B cell (primary cell): ENCODE results near the gene ZNF19. TPM values are rescaled to one million over a fixed set of nuclear protein-coding genes. Genes with fewer than 3 reads are reported as not detected.

ENCODE experiments used
- ATAC-seq: fragments of 200-7000 bp; cut with Tn5 transposase; one replicate; pipeline ENCODE4 v1.10.0; 2021; ENCODE audit warnings: low read depth, mild to moderate bottlenecking, moderate number of reproducible peaks, moderate library complexity
- CTCF ChIA-PET: fragments of 350-600 bp; sonication (Branson Sonifier 250); formaldehyde crosslinking; loops from one replicate; lab custom pipeline; 2021; ENCODE audit warnings: antibody characterized with exemption, inconsistent platforms; lab: Charles Lee
- POLR2A ChIA-PET: fragments of 350-600 bp; sonication (Branson Sonifier 250); formaldehyde crosslinking; loops from one replicate; lab custom pipeline; 2021; ENCODE audit warnings: antibody characterized with exemption; lab: Charles Lee
- DNase-seq: peaks from one replicate; pipeline ENCODE4 v3.0.0; 2013
- H2AFZ ChIP-seq: 2 replicates; pipeline ENCODE4 v1.6.1; 2012; ENCODE audit warnings: mild to moderate bottlenecking, low read depth, low read length; ENCODE audit not compliant: insufficient read depth, poor library complexity, severe bottlenecking
- H3K27ac ChIP-seq, 2 donors: 1 replicate in 1 of 2; 2 replicates in 1 of 2; pipeline ENCODE4 v1.5.1; 2012 to 2013; ENCODE audit warnings: low read length in 2 of 2, mild to moderate bottlenecking in 2 of 2, moderate library complexity in 1 of 2
- H3K27me3 ChIP-seq, 4 experiments: fragments of 200-600 bp in 1 of 4; sonication (generic) in 1 of 4; replicated peaks in 1 of 4; 1 replicate in 2 of 4; 2 replicates in 2 of 4; pipeline versions ENCODE4 v1.6.1 to v1.7.0; 2013 to 2016; ENCODE audit warnings: low read length in 3 of 4, mild to moderate bottlenecking in 2 of 4, mixed read lengths in 1 of 4, moderate library complexity in 1 of 4; ENCODE audit not compliant: insufficient read depth in 4 of 4, control insufficient read depth in 3 of 4; ENCODE audit errors: control extremely low read depth in 1 of 4
- H3K36me3 ChIP-seq, 2 experiments: replicated peaks in 1 of 2; 1 replicate in 1 of 2; 2 replicates in 1 of 2; pipeline versions ENCODE4 v1.6.1 to v1.7.1; 2013; ENCODE audit warnings: low read length in 1 of 2; ENCODE audit not compliant: insufficient read depth in 2 of 2, control insufficient read depth in 1 of 2; ENCODE audit errors: control extremely low read depth in 1 of 2, extremely low read depth in 1 of 2
- H3K4me1 ChIP-seq, 2 donors: fragments of 200-600 bp in 1 of 2; sonication (generic) in 1 of 2; 1 replicate in 1 of 2; 2 replicates in 1 of 2; pipeline versions ENCODE4 v1.5.1 to v1.6.1; 2013 to 2017; ENCODE audit warnings: low read length in 2 of 2; ENCODE audit not compliant: control insufficient read depth in 2 of 2, insufficient read depth in 2 of 2
- H3K4me2 ChIP-seq: replicated peaks from 2 replicates; pipeline ENCODE3; 2012; ENCODE audit warnings: mild to moderate bottlenecking, low read depth, low read length; ENCODE audit not compliant: poor library complexity, severe bottlenecking
- H3K4me3 ChIP-seq, 5 experiments: fragments of 200-600 bp in 1 of 5; sonication (generic) in 1 of 5; 1 replicate in 3 of 5; 2 replicates in 2 of 5; pipeline versions ENCODE4 v1.5.1 to v1.7.0; 2011 to 2016; ENCODE audit warnings: low read length in 4 of 5, mild to moderate bottlenecking in 4 of 5, low read depth in 2 of 5, control low read depth in 1 of 5, moderate library complexity in 1 of 5; ENCODE audit not compliant: insufficient read depth in 1 of 5; ENCODE audit errors: control extremely low read depth in 1 of 5, extremely low read depth in 1 of 5
- H3K79me2 ChIP-seq: fragments of 200-600 bp; sonication (generic); one replicate; pipeline ENCODE4 v1.6.0; 2016; ENCODE audit warnings: low read length; ENCODE audit not compliant: control insufficient read depth, insufficient read depth
- H3K9ac ChIP-seq: fragments of 200-600 bp; sonication (generic); 2 replicates; pipeline ENCODE4 v1.6.1; 2017; ENCODE audit warnings: mild to moderate bottlenecking, low read length, moderate library complexity
- H3K9me3 ChIP-seq, 3 donors: one replicate each; pipeline versions ENCODE4 v1.6.1 to v1.7.1; 2013; ENCODE audit warnings: low read length in 2 of 3; ENCODE audit not compliant: control insufficient read depth in 2 of 3, insufficient read depth in 1 of 3; ENCODE audit errors: control extremely low read depth in 1 of 3
- H4K20me1 ChIP-seq: 2 replicates; pipeline ENCODE4 v1.6.0; 2012; ENCODE audit warnings: mild to moderate bottlenecking, low read length; ENCODE audit not compliant: insufficient read depth, control insufficient read depth, poor library complexity, severe bottlenecking
- H3K27ac Mint-ChIP-seq: one replicate; pipeline ENCODE4 v1.8.0; 2021; ENCODE audit warnings: mixed read lengths
- H3K27me3 Mint-ChIP-seq: one replicate; pipeline ENCODE4 v1.8.0; 2021; ENCODE audit warnings: mixed read lengths
- H3K4me1 Mint-ChIP-seq: one replicate; pipeline ENCODE4 v1.8.0; 2021; ENCODE audit warnings: mixed read lengths
- H3K4me3 Mint-ChIP-seq: one replicate; pipeline ENCODE4 v1.8.0; 2021; ENCODE audit warnings: mixed read lengths
- H3K9me3 Mint-ChIP-seq: one replicate; pipeline ENCODE4 v1.8.0; 2022; ENCODE audit warnings: mixed read lengths; ENCODE audit not compliant: insufficient read depth
- CTCF ChIP-seq: fragments of 200-600 bp; IDR thresholded peaks from one replicate; pipeline ENCODE4 v1.8.0; 2022; ENCODE audit warnings: antibody characterized with exemption, mild to moderate bottlenecking
- EZH2 ChIP-seq: IDR thresholded peaks from 2 replicates; pipeline ENCODE4 v1.6.1; 2012; ENCODE audit warnings: borderline replicate concordance, low read depth, mild to moderate bottlenecking, moderate library complexity, low read length; ENCODE audit not compliant: insufficient read depth, poor library complexity, severe bottlenecking
- WGBS: methylation state at CpG from one replicate; pipeline ENCODE4 v1.1.5; 2013; ENCODE audit warnings: missing lambda C conversion rate; ENCODE audit not compliant: insufficient coverage; 5-methylcytosine and 5-hydroxymethylcytosine counted together
- intact Hi-C: fragments of 100-400 bp; cut with micrococcal nuclease; formaldehyde crosslinking; loops from one replicate; pipeline ENCODE4 v1.10.0; 2022
- polyA plus RNA-seq: library from polyadenylated mRNA; depleted of rRNA; stranded (reverse); fragments of >200 nt; gene quantifications from 2 replicates; pipeline ENCODE4 v1.2.3, GENCODE V29; 2012
- total RNA-seq, 2 donors: library from RNA; stranded (reverse); fragments of 120-200 nt in 1 of 2; gene quantifications; 1 replicate in 1 of 2; 2 replicates in 1 of 2; pipeline versions ENCODE4 v1.2.3 to v1.2.4, GENCODE V29; 2013 to 2022

The ZNF19 gene
- total and polyA plus RNA-seq, 2 donors (not counting 1 experiment from before 2014, with no cell fraction given) = 2.4 to 12.6 TPM

- no peaks in the 10 kb centered on the region for H3K9me3 ChIP-seq
- Mint-ChIP-seq H3K4me3 (no peak overlapping the region), H3K27me3 (peaks cover 16% of the 10 kb centered on the region), H3K9me3 (no peaks in the 10 kb centered on the region), H3K27ac (no peak overlapping the region), H3K4me1 (no peaks in the 10 kb centered on the region)
- H3K4me1 ChIP-seq = no peaks in the 10 kb centered on the region
- WGBS = 100% methylated on average over 1 of the region's 3 CpGs
- ATAC-seq (no peak), DNase-seq (no peak)
- H3K36me3 ChIP-seq = no peaks in the 10 kb centered on the region
- intact Hi-C loops = no loop called here
- no peaks in the 10 kb centered on the region for H3K27me3 ChIP-seq
- H3K79me2 ChIP-seq = no peaks in the 10 kb centered on the region
- CTCF ChIA-PET = interaction anchor here (1.2 to 6.1 kb wide), 3 partner anchors 9 to 120 kb away, joined by 4 to 27 read pairs (median 5); no protein-coding TSS in a partner anchor
- no peaks in the 10 kb centered on the region for H4K20me1 ChIP-seq
- TF ChIP-seq EZH2 (no peak), CTCF (no peak)
- no peak overlapping the region for H3K4me3 ChIP-seq
- H3K27ac ChIP-seq = no peak overlapping the region
- H3K9ac ChIP-seq = no peak overlapping the region
- H2AFZ ChIP-seq = no peak overlapping the region
- POLR2A ChIA-PET = no interaction called here
- no peak overlapping the region for H3K4me2 ChIP-seq
Observed at GRCh38 chr16:71491054-71491453, 1.9 kb upstream of the ZNF19 start.

- Histone ChIP-seq H3K4me2 (no peak overlapping the region), H3K4me3 (no peak overlapping the region), H3K4me1 (no peaks in the 10 kb centered on the region), H3K27ac (no peak overlapping the region), H3K9me3 (no peaks in the 10 kb centered on the region), H2AFZ (no peak overlapping the region), H3K9ac (no peak overlapping the region), H3K36me3 (no peaks in the 10 kb centered on the region), H4K20me1 (no peaks in the 10 kb centered on the region), H3K79me2 (no peaks in the 10 kb centered on the region), H3K27me3 (no peaks in the 10 kb centered on the region)
- no peak for ATAC-seq
- ChIA-PET POLR2A (no interaction called here), CTCF (interaction anchor here (0.7 to 6.1 kb wide), 5 partner anchors 10 to 121 kb away, joined by 3 to 27 read pairs (median 4); partner anchors contain the start of gene CHST4)
- H3K9me3 Mint-ChIP-seq = no peaks in the 10 kb centered on the region
- no peaks in the 10 kb centered on the region for H3K4me1 Mint-ChIP-seq
- no peak overlapping the region for H3K27ac Mint-ChIP-seq
- no peak for DNase-seq
- intact Hi-C loops = no loop called here
- H3K27me3 Mint-ChIP-seq = peaks cover 16% of the 10 kb centered on the region
- TF ChIP-seq CTCF = no peak
- no peak for TF ChIP-seq EZH2
- H3K4me3 Mint-ChIP-seq = no peak overlapping the region
Observed at GRCh38 chr16:71490361-71490760, 1.2 kb upstream of the ZNF19 start.
